Coronary artery (tissue), 2 donors: ENCODE data around the gene FBXW5.

Experiments used
- DNase-seq: peaks from one replicate; pipeline ENCODE4 v3.0.0-alpha.2; 2017; ENCODE audit warnings: low spot score
- H3K27ac ChIP-seq, 2 donors: fragments of 200-600 bp; sonication (generic); one replicate each; pipeline ENCODE4 v1.5.1; 2016 to 2019
- H3K4me3 ChIP-seq: fragments of 200-600 bp; sonication (generic); 2 replicates; pipeline ENCODE4 v1.5.1; 2016; ENCODE audit warnings: mild to moderate bottlenecking, moderate library complexity
- TF ChIP-seq, protein P1 (sequence below): fragments of 200-600 bp; sonication (generic); IDR thresholded peaks from one replicate; pipeline ENCODE4 v1.5.1; 2019; ENCODE audit warnings: antibody characterized with exemption

FBXW5 gene

DNA sequence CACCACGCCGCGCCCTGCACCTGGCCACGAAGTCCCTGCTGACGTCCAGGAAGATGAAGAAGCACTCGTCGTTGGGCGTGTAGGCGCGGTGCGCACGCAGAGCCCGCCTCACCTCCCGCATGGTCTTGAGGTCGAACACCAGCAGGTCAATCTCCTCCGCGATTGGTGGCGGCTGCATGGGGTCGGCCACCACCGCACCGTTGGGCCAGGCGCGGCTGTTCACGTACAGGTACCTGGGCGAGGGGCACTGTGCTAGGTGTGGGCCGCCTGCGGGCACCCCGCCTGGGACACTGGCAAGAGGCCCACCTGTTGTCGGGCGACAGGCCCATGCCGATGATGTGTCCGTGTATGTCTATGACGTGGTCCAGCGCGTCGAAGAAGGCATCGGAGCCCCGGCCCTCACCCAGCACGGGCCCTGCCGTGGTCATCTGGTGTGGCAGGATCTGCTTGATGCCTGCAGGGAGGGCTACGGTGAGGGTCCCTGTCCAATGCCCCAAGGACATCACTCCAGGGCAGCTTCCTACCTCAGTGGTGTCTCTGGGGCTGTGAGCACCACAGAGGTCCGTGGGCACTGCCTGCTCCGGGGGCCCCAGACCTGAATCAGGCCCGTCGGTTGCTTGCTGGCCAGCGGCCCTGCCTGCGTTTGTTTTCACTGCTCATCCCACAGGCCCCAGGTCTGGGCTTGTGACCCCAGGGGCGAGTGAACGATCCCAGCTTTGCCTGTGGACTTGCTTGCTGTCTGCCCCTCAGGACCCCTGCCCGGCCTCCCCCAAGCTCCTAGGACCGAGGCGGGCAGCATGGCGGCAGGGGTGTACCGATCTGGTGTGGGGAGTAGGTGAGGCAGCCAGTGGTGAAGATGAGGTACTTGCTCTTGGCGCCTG is 3.1 kb downstream of the FBXW5 start:
- DNase-seq = no peak
- peak overlapping the region in 1 of 2 donors; percentile 63 for H3K27ac ChIP-seq
- no peak overlapping the region for H3K4me3 ChIP-seq
- TF ChIP-seq, protein P1, sequence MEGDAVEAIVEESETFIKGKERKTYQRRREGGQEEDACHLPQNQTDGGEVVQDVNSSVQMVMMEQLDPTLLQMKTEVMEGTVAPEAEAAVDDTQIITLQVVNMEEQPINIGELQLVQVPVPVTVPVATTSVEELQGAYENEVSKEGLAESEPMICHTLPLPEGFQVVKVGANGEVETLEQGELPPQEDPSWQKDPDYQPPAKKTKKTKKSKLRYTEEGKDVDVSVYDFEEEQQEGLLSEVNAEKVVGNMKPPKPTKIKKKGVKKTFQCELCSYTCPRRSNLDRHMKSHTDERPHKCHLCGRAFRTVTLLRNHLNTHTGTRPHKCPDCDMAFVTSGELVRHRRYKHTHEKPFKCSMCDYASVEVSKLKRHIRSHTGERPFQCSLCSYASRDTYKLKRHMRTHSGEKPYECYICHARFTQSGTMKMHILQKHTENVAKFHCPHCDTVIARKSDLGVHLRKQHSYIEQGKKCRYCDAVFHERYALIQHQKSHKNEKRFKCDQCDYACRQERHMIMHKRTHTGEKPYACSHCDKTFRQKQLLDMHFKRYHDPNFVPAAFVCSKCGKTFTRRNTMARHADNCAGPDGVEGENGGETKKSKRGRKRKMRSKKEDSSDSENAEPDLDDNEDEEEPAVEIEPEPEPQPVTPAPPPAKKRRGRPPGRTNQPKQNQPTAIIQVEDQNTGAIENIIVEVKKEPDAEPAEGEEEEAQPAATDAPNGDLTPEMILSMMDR = no peak

DNA sequence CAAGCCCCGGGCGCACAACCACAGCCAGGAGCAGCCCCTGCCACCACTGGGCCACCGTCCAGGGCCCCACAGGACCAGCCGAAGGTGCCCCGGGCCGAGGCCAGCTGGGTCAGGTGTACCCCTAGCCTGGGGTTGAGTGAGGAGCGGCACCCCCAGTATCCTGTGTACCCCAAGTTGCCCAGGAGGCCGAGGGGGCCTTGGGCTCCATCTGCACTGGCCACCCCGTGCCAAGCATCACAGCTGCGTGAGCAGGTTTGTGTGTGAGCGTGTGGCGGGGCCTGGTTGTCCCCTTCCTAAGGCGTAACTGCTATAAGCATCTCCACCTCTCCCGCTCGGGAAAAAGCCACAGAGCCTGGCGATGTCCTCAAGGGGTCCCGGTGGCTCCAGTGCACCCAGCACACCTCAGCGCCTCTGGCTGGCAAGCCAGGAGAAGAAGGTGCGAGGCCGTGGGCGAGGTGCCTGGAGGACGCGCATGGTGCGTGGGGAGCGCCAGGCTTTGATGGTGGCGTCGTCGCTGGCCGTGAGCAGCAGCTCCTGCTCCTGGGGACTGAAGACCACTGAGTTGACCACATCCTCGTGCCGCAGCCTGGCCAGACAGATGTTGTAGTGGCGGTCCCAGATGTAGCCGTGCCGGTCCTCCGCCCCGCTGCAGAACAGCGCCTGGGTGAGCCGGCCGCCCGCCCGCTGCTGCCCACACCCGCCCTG is 3.9 kb downstream of the FBXW5 start:
- Histone ChIP-seq H3K4me3 (peak overlapping the region; percentile 19), H3K27ac (peak overlapping the region; percentile 63 to 77)
- TF ChIP-seq, protein P1 = no peak
- no peak for DNase-seq

DNA sequence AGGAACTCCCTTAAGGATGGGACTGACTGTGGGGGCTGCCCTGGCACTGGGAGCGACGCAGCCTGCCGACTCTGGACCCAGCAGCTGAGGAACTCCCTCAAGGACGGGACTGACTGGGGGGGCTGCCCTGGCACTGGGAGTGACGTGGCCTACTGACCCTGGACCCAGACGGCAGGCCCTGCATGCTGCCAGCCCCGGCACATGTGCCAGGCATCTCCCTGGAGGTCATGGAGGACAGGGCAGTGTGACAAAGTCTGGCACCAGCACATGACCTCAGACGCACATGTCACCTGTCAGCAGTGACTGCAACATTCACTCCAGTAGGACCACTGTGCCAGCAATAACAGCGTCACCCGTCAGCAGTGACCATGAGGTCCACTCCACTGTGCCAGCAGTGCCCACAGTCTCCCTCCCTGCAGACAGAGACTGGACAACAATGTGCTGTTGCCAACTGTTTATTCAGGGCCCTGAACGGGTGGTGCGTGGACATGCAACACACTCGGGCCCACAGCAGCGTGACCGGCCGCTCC is 4.5 kb downstream of the FBXW5 start:
- H3K27ac ChIP-seq = peak overlapping the region; percentile 63 to 77
- TF ChIP-seq, protein P1 = no peak
- DNase-seq = peak; percentile 91
- H3K4me3 ChIP-seq = peak overlapping the region; percentile 19

DNA sequence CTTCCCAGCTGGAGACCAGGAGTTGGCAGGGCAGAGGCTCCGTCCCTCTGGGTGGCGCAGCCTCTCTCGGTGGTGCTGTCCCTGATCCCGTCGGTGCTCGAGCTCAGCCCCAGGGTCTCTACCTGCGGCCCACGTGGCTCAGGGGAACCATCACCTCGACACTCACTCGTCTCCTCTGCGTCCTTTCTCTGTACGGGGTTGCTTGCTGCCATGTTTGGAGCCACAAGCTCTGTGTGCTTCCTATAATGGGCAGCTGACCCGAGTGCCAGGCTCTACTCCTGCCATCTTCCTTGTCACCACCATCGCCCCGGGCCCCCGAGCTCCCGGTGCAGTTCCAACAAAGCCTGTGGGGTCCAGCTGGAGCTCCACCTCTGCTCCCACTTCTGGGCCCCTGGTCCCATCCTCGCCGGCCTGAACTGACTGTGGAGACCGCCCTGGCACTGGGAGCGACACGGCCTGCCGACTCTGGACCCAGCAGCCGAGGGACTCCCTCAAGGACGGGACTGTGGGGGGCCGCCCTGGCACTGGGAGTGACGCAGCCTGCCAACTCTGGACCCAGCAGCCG is 5.0 kb downstream of the FBXW5 start:
- H3K4me3 ChIP-seq = no peak overlapping the region
- peak overlapping the region; percentile 48 to 77 for H3K27ac ChIP-seq
- TF ChIP-seq, protein P1 = no peak
- DNase-seq = no peak

DNA sequence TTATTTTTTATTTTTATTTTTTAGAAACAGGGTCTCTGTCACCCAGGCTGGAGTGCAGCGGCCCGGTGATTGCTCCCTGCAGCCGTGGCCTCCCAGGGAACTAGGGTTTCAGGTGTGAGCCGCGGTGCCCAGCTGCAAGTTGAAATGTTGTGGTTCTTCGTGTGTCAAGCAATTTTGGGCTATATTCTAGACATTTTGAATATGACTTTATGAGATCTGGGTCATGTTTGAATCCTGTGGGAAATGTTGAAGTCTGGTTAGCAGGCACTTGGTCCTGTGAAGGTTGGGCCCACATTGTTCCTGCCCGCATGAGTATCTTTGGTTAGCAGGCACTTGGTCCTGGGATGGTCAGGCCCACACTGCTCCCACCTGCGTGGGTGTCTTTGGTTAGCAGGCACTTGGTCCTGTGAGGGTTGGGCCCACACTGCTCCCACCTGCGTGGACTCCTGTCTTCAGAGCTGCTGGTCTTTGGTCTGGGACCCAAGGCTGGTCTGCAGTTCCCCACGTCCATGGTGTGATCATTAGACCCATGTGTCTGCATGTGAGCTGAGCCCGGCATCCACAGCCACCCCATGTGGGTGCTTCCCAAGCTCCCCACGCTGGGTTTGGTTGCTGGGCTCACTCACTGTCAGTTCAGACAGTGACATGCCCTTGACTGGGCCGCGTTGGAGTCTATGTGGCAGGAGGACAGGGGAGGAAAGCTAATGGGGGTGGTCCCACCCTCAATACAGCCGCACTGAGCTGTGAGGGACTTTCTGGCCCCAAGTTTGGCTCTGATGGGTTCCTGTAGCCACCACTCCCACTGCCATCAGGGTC is 7.1 kb downstream of the FBXW5 start:
- DNase-seq = no peak
- TF ChIP-seq, protein P1 = no peak
- Histone ChIP-seq H3K27ac (no peak overlapping the region), H3K4me3 (no peak overlapping the region)

DNA sequence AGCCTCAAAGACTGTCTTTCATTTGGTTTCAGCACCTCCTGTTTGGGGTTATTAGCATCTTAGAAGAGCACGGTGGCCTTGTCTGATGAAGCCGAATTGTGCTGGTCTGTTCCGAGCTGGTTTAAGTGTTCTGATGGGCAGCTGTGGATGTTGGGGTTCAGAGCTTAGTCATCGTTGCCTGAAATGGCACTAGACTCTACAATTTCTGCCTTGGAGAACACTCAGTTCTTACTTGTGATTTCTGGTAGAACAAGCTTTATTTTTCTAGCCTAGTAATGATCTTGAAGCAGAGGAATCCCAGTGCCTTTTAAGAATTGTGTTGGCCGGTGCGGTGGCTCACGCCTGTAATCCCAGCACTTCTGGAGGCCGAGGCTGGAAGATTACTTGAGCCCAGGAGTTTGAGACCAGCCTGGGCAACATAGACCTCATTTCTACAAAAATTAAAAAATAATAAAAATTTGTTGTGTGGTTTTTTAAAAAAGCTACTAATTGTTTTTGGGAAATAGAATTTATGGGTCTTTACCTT is 7.8 kb downstream of the FBXW5 start:
- no peak overlapping the region for H3K27ac ChIP-seq
- no peak overlapping the region for H3K4me3 ChIP-seq
- TF ChIP-seq, protein P1 = no peak
- DNase-seq = no peak
